Esophagus muscularis mucosa (tissue), 4 donors: ENCODE measurements around the gene CYTL1.

ENCODE experiments used
- EP300 ChIP-seq: sonication (generic); formaldehyde crosslinking; IDR thresholded peaks from one replicate; pipeline ENCODE4 v1.6.1; 2017; ENCODE audit warnings: antibody characterized with exemption
- POLR2AphosphoS5 ChIP-seq, 2 donors: sonication (generic); formaldehyde crosslinking; IDR thresholded peaks; one replicate each; pipeline ENCODE4 v1.6.1; 2017; ENCODE audit warnings: antibody characterized with exemption in 2 of 2
- TF ChIP-seq, protein P1 (sequence below), 3 experiments: fragments of 200-600 bp in 2 of 3; fragments of 450-650 bp in 1 of 3; sonication (generic) in 2 of 3; IDR thresholded peaks; one replicate each; pipeline ENCODE4 v1.5.1; 2017 to 2019; ENCODE audit warnings: antibody characterized with exemption in 3 of 3, mild to moderate bottlenecking in 2 of 3, moderate library complexity in 1 of 3

GRCh38 chr4:5019796-5020195 is 538 bp upstream of the CYTL1 start:
- TF ChIP-seq POLR2AphosphoS5 (IDR thresholded peaks at IDR 0.05) (no peak), EP300 (no peak)
- TF ChIP-seq, protein P1, sequence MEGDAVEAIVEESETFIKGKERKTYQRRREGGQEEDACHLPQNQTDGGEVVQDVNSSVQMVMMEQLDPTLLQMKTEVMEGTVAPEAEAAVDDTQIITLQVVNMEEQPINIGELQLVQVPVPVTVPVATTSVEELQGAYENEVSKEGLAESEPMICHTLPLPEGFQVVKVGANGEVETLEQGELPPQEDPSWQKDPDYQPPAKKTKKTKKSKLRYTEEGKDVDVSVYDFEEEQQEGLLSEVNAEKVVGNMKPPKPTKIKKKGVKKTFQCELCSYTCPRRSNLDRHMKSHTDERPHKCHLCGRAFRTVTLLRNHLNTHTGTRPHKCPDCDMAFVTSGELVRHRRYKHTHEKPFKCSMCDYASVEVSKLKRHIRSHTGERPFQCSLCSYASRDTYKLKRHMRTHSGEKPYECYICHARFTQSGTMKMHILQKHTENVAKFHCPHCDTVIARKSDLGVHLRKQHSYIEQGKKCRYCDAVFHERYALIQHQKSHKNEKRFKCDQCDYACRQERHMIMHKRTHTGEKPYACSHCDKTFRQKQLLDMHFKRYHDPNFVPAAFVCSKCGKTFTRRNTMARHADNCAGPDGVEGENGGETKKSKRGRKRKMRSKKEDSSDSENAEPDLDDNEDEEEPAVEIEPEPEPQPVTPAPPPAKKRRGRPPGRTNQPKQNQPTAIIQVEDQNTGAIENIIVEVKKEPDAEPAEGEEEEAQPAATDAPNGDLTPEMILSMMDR (IDR thresholded peaks at IDR 0.05), result no peak
